Upper lobe of left lung (tissue), 4 donors: Measurements from ENCODE around the gene ZNF616.

ENCODE experiments used
- EP300 ChIP-seq, 4 donors: sonication (generic); formaldehyde crosslinking; IDR thresholded peaks; one replicate each; pipeline ENCODE4 v1.5.1; 2017; ENCODE audit warnings: antibody characterized with exemption in 4 of 4, control low read depth in 2 of 4
- POLR2A ChIP-seq, 4 donors: fragments of 450-650 bp; IDR thresholded peaks; one replicate each; pipeline ENCODE4 v1.5.1; 2016 to 2017; ENCODE audit warnings: antibody characterized with exemption in 4 of 4, mild to moderate bottlenecking in 2 of 4
- POLR2AphosphoS5 ChIP-seq, 2 donors: sonication (generic); formaldehyde crosslinking; IDR thresholded peaks; one replicate each; pipeline ENCODE4 v1.5.1; 2017; ENCODE audit warnings: antibody characterized with exemption in 2 of 2
- TF ChIP-seq, protein P1 (sequence below), 6 experiments: fragments of 450-650 bp in 4 of 6; fragments of 200-600 bp in 2 of 6; sonication (generic) in 2 of 6; IDR thresholded peaks; one replicate each; pipeline ENCODE4 v1.5.1; 2016 to 2019; ENCODE audit warnings: antibody characterized with exemption in 6 of 6

DNA sequence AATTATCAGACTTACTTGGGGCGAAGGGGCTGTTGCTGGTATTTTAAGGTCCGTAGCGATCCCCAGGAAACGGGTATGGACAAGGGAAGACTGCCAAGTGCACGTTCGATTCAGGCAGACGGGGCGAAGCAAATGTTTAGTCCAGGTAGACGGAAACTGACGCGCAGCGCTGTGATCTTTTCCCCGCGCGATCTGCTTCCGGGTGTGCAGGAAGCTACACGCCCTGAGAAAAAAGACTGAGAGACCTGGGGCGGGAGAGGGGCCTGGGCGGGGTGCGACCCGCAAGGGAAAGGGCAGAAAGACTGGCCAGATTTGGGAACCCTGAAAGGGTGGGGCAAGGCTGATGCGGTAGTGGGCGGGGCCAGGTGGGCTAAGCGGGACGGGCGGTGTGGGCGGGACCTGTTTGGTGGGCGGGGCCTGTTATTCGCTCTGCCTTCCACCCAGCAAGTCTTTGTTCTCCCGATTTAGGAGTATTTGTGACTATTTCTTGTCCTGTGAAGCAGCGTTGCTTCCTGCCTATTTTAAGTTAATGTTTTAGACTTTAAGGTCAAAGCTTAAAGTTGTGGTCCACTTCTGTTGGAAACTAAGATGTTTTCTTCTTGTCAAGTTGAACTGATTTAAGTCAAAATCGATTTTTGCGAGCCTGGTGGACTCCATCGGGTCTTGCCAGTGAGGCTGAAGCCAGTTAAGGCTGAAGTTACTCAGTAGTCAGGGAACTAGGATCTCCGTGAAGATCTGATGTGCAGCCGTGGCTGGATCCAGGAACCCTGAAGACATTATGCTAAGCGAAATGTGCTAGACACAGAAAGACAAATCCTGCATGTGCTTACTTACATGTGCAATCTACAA lies 31.8 kb upstream of the ZNF616 start, which contains the start of gene ZNF836:
- TF ChIP-seq, protein P1, sequence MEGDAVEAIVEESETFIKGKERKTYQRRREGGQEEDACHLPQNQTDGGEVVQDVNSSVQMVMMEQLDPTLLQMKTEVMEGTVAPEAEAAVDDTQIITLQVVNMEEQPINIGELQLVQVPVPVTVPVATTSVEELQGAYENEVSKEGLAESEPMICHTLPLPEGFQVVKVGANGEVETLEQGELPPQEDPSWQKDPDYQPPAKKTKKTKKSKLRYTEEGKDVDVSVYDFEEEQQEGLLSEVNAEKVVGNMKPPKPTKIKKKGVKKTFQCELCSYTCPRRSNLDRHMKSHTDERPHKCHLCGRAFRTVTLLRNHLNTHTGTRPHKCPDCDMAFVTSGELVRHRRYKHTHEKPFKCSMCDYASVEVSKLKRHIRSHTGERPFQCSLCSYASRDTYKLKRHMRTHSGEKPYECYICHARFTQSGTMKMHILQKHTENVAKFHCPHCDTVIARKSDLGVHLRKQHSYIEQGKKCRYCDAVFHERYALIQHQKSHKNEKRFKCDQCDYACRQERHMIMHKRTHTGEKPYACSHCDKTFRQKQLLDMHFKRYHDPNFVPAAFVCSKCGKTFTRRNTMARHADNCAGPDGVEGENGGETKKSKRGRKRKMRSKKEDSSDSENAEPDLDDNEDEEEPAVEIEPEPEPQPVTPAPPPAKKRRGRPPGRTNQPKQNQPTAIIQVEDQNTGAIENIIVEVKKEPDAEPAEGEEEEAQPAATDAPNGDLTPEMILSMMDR (IDR thresholded peaks at IDR 0.05) = no peak
- TF ChIP-seq POLR2A (IDR thresholded peaks at IDR 0.05) (peak in 1 of 4 donors; percentile 37), EP300 (IDR thresholded peaks at IDR 0.05) (no peak), POLR2AphosphoS5 (IDR thresholded peaks at IDR 0.05) (peak; percentile 36 to 54)
